Upper lobe of left lung (tissue), 4 donors: ENCODE data around the gene TMPRSS11A.

Experiments
- EP300 ChIP-seq, 4 donors: sonication (generic); formaldehyde crosslinking; IDR thresholded peaks; one replicate each; pipeline ENCODE4 v1.5.1; 2017; ENCODE audit warnings: antibody characterized with exemption in 4 of 4, control low read depth in 2 of 4
- POLR2AphosphoS5 ChIP-seq, 2 donors: sonication (generic); formaldehyde crosslinking; IDR thresholded peaks; one replicate each; pipeline ENCODE4 v1.5.1; 2017; ENCODE audit warnings: antibody characterized with exemption in 2 of 2
- TF ChIP-seq, protein P1 (sequence below), 6 experiments: fragments of 450-650 bp in 4 of 6; fragments of 200-600 bp in 2 of 6; sonication (generic) in 2 of 6; IDR thresholded peaks; one replicate each; pipeline ENCODE4 v1.5.1; 2016 to 2019; ENCODE audit warnings: antibody characterized with exemption in 6 of 6

DNA sequence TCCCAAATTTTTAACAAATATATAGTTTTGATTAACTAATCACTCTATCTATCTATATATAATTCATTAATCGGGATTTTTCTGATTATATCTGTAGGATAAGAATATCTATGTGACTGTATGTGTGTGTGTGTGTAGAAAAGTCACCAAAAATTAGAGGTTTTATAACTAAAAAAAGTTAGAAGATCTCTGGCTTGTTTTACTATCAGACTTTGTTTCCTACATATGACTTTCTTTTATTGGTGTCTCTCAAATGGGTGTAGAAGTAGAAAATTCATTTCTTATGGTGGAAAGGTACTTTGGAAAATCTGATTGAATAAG is 52.7 kb downstream of the TMPRSS11A start:
- TF ChIP-seq, protein P1, sequence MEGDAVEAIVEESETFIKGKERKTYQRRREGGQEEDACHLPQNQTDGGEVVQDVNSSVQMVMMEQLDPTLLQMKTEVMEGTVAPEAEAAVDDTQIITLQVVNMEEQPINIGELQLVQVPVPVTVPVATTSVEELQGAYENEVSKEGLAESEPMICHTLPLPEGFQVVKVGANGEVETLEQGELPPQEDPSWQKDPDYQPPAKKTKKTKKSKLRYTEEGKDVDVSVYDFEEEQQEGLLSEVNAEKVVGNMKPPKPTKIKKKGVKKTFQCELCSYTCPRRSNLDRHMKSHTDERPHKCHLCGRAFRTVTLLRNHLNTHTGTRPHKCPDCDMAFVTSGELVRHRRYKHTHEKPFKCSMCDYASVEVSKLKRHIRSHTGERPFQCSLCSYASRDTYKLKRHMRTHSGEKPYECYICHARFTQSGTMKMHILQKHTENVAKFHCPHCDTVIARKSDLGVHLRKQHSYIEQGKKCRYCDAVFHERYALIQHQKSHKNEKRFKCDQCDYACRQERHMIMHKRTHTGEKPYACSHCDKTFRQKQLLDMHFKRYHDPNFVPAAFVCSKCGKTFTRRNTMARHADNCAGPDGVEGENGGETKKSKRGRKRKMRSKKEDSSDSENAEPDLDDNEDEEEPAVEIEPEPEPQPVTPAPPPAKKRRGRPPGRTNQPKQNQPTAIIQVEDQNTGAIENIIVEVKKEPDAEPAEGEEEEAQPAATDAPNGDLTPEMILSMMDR (IDR thresholded peaks at IDR 0.05) = no peak
- TF ChIP-seq EP300 (IDR thresholded peaks at IDR 0.05) (no peak), POLR2AphosphoS5 (IDR thresholded peaks at IDR 0.05) (no peak)
